Muscle of back (tissue), 11 donors: ENCODE measurements around the gene PDE4DIP. TPM values are rescaled to one million over a fixed set of nuclear protein-coding genes. Genes with fewer than 3 reads are reported as not detected.
"Not testable (repeated sequence)": the region's sequence is repeated elsewhere in the genome, so short reads cannot be mapped to it uniquely, and the experiment has no call there.

Experiments used
- DNase-seq, 3 donors: peaks; one replicate each; pipeline versions ENCODE4 v3.0.0 to v3.0.0-alpha.2; 2013
- polyA plus RNA-seq, 10 donors: library from polyadenylated mRNA; unstranded; fragments of 120-200 nt; gene quantifications; one replicate each; pipeline ENCODE4 v1.2.1, GENCODE V29; 2013; ENCODE audit not compliant: insufficient read length in 10 of 10

Gene PDE4DIP
- polyA plus RNA-seq, 10 donors = 358 to 1,163 (median 866) TPM

GRCh38 chr1:148862590-148862989 is 18.4 kb downstream of the PDE4DIP start:
- not testable (repeated sequence) for DNase-seq

- not testable (repeated sequence) for DNase-seq
Measured at GRCh38 chr1:148868924-148869633, 24.9 kb downstream of the PDE4DIP start.

- DNase-seq = not testable (repeated sequence)
Measured at GRCh38 chr1:148869634-148869961, 25.4 kb downstream of the PDE4DIP start.

- not testable (repeated sequence) for DNase-seq
Measured at GRCh38 chr1:148874408-148875388, 30.5 kb downstream of the PDE4DIP start.

GRCh38 chr1:148879812-148880416 is 35.7 kb downstream of the PDE4DIP start:
- not testable (repeated sequence) for DNase-seq

- not testable (repeated sequence) for DNase-seq
Measured at GRCh38 chr1:148881261-148881660, 37.0 kb downstream of the PDE4DIP start.

- not testable (repeated sequence) for DNase-seq
Measured at GRCh38 chr1:148885219-148885618, 41.0 kb downstream of the PDE4DIP start.

- DNase-seq = not testable (repeated sequence)
Measured at GRCh38 chr1:148886293-148886692, 42.1 kb downstream of the PDE4DIP start.

- not testable (repeated sequence) for DNase-seq
Measured at GRCh38 chr1:148888597-148888996, 44.4 kb downstream of the PDE4DIP start.

- not testable (repeated sequence) for DNase-seq
Measured at GRCh38 chr1:148889267-148890074, 45.2 kb downstream of the PDE4DIP start.

- not testable (repeated sequence) for DNase-seq
Measured at GRCh38 chr1:148890075-148890568, 45.9 kb downstream of the PDE4DIP start.

- DNase-seq = not testable (repeated sequence)
Measured at GRCh38 chr1:148894360-148895352, 50.4 kb downstream of the PDE4DIP start.

- DNase-seq = not testable (repeated sequence)
Measured at GRCh38 chr1:148900026-148900425, 55.8 kb downstream of the PDE4DIP start.

- DNase-seq = not testable (repeated sequence)
Measured at GRCh38 chr1:148900691-148901090, 56.5 kb downstream of the PDE4DIP start.

GRCh38 chr1:148901150-148901952 is 57.1 kb downstream of the PDE4DIP start:
- DNase-seq = not testable (repeated sequence)

GRCh38 chr1:148901953-148902341 is 57.7 kb downstream of the PDE4DIP start:
- not testable (repeated sequence) for DNase-seq

- not testable (repeated sequence) for DNase-seq
Measured at GRCh38 chr1:148909219-148909826, 65.1 kb downstream of the PDE4DIP start.

- DNase-seq = not testable (repeated sequence)
Measured at GRCh38 chr1:148911303-148911928, 67.2 kb downstream of the PDE4DIP start.
